GM19238 (cell line): ENCODE measurements around the gene CDC37.
"Not testable (repeated sequence)": the region's sequence is repeated elsewhere in the genome, so short reads cannot be mapped to it uniquely, and the experiment has no call there.

Source experiments
- DNase-seq: peaks from one replicate; pipeline ENCODE4 v3.0.0; 2011; ENCODE audit warnings: low spot score; ENCODE audit not compliant: insufficient read length

CDC37 gene

GRCh38 chr19:10395003-10395402 lies 8.3 kb downstream of the CDC37 start:
- no peak for DNase-seq

GRCh38 chr19:10393137-10393536 lies 10.2 kb downstream of the CDC37 start:
- no peak for DNase-seq

DNA sequence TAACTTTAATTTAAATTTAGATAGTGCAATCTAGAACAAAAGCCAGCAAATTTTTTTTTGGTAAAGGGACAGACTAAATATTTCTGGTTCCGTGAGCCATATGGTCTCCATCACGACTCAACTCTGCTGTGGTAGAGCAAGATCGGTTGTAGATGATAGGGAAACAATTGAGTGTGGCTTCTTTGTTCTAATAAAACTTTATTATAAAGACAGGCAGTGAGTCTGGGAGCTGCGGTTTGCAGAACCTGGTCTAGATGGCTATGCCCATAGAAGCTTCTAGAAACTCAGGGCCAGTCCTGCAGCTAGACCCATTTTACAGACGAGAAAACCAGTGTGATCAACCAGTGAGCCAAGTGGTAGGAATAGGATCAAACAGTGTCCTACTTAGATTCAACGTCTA lies 11.2 kb downstream of the CDC37 start:
- no peak for DNase-seq

DNA sequence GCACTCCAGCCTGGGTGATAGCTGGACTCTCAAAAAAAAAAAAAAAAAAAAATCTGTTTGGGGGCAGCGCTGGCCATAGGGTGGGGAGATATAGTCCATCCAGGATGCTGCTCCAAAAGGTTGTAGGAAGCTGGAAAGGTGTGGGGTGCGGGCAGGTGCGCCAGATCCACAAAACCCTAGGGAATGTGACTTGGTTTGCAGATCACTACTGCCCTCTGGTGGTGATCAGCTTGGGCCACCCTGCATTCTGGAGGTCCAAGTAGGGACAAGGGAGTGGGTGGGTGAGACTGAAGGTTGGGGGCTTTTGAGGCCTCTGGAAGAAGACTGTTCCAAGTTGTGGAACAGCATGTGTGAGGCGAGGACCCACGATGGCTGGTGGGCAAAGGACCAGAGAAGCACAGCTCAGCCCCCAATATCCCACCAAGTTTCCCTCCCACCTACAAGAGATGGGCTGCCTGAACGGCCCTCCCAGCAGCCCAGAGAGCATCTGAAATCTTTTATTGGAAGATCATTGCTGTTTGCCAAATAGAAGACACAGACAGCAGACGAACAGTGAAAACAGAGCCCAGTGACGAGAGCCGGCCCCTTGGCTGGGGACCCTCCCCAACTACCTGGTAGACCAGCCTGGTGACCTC lies 12.6 kb downstream of the CDC37 start:
- DNase-seq = peak; percentile 69

DNA sequence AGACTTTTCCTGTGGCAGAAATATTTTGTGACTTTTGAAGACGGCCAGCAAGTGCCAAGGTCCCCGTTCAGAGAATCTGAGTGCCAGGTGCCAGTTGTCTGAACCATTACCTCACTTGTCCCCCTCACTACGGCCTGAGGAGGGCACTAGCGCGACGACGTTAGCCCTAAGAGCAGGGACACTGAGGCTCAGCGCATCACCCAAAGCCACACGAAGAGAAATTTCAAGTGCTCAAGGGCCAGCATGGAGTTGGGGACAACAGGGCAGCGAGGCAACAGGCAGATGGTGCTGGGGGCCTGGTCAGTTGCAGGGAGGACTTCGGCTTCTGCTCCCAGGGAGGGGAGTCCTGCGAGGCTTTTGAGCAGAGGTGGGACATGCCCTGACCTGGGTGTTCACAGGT lies 13.5 kb downstream of the CDC37 start:
- DNase-seq = no peak

- no peak for DNase-seq
These were observed 14.4 kb downstream of the CDC37 start for GRCh38 chr19:10388957-10389356.

DNA sequence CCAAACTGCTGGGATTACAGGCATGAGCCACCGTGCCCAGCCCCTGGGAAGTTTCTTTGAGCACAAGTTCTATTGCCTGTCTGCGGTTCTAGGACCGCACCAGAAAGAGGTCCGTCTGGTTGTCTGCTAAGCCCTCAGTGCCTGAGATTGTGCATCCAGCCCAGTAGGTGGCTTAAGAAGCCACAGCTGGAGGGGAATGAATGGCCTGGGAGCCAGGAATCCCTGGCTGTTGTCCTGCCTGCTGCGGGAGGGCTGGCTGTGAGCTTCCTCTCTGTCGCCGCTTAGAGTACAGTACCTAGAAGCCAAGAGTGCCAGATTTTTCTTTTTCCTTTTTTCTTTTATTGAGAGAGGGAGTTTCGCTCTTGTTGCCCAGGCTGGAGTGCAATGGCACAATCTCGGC lies 18.8 kb downstream of the CDC37 start:
- DNase-seq = no peak

DNA sequence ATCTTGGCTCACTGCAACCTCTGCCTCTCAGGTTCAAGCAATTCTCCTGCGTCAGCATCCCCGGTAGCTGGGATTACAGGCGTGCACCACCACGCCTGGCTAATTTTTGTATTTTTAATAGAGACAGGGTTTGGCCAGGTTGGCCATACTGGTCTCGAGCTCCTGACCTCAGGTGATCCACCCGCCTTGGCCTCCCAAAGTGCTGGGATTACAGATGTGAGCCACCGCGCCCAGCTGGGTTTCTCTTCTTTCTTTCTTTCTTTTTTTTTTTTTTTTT lies 20.2 kb downstream of the CDC37 start:
- not testable (repeated sequence) for DNase-seq

GRCh38 chr19:10380313-10381102 lies 22.8 kb downstream of the CDC37 start, which contains the start of gene TYK2:
Gene TYK2, minus strand, starts transcription at chr19:10380572. Its CDS starts 2,166 bp downstream, at chr19:10378406.
- peak; percentile 100 for DNase-seq

DNA sequence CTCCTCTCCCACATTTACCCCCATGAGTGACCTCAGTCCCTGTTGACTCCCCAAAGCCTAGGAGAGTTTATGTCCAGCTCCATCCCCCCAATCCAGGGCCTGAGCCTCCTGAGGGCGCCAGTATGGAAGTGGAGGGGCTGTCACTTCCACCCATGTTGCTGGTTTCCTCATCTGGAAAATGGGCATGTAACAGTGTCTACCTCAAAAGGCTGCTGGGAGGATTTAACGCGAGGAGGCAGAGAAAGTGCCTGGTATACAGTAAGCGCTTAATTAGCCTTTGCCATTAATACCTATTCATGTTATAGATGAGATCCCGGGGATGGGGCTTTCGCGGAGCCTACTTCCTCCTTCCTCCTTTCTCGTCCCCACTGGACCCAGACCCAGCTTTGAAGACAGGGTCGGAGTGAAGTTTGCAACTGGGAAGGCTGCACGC lies 23.4 kb downstream of the CDC37 start:
- DNase-seq = no peak

DNA sequence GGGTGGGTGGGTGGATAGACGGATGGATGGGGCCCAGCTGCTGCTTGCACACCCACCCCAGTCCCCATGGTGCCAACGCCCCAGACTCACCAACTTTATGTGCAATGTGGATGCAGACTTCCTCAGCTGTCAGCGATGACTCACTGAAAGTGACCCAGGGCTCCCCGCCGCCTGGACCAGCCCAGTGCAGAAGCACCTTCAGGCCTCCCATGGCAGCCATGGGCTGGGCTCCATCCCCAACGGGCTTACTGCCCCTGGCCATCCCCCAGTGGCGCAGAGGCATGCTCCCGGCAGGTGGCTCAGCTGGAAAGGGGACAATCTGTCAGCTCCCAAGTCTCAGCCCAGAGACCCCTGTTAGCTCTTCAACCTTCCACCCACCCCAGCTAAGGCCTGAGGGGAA lies 25.2 kb downstream of the CDC37 start:
- no peak for DNase-seq

DNA sequence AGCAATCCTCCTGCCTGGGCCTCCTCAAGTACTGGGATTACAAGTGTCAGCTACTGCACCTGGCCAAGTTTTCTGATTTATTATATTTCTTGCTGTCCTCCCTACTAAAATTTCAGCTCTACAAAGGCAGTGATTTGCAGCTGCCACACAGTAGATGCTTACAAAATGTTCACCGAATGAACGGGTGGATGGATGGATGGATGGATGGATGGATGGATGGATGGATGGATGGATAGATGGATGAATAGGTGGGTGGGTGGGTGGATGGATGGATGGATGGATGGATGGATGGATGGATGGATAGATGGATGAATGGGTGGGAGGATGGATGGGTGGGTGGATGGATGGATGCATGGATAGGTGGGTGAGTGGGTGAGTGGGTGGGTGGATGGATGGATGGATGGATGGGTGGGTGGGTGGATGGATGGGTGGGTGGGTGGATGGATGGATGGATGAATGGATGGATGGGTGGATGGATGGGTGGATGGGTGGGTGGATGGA lies 26.2 kb downstream of the CDC37 start:
- not testable (repeated sequence) for DNase-seq

DNA sequence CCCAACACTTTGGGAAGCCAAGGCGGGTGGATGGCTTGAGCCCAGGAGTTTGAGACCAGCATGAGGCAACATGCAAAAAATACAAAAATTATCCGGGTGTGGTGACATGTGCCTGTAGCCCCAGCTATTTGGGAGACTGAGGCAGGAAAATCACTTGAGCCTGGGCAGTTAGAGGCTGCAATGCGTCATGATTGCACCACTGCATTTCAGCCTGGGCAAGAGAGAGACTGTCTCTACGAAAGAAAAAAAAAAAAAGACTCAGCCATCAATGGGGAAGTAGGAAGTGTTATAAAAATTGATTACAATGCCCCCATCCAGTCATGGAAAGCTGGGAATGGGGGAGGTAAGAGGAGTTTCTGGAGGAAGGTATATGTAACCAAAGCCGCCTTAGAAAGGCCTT lies 28.4 kb downstream of the CDC37 start:
- no peak for DNase-seq

- no peak for DNase-seq
These were observed 30.7 kb downstream of the CDC37 start for GRCh38 chr19:10372690-10373089.

GRCh38 chr19:10368101-10368803 lies 35.1 kb downstream of the CDC37 start:
- DNase-seq = no peak

DNA sequence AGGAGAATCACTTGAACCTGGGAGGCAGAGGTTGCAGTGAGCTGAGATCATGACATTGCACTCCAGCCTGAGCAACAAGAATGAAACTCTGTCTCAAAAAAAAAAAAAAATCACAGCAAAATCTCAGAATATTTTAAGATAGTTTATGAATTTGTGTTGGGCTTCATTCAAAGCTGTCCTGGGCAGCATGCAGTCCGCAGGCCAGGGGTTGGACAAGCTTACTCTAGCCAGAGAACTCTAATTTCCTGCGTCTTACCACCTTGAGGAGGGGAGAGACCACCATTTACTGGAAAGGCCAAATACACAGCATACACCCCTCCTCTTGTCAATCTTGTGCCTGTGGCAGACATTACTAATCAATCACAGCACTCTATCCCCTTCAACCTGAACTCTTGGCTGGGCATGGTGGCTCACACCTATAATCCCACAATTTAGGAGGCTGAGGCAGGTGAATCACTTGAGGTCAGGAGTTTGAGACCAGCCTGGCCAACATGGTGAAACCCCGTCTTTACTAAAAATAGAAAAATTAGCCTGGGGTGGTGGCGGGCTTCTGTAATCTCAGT lies 36.3 kb downstream of the CDC37 start:
- not testable (repeated sequence) for DNase-seq

DNA sequence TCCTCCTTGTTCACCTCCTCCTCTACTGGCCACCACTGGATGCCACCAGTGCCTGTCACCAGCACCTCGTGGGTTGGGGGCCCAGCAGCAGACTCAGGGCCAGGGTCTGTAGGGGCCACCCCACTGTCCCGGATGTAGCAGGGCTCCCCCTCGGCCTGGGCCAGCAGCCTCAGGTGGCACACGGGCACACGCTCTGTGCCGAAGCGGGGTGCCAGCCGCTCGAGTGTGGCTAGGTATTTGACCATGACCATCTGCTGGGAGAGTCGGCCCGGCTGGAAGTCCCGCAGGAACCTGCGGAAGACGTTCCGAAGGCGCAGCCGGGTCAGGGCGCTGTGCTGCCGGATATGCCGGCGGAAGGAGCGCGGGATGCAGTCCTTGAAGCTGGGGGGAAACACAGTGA lies 37.8 kb downstream of the CDC37 start:
- no peak for DNase-seq

DNA sequence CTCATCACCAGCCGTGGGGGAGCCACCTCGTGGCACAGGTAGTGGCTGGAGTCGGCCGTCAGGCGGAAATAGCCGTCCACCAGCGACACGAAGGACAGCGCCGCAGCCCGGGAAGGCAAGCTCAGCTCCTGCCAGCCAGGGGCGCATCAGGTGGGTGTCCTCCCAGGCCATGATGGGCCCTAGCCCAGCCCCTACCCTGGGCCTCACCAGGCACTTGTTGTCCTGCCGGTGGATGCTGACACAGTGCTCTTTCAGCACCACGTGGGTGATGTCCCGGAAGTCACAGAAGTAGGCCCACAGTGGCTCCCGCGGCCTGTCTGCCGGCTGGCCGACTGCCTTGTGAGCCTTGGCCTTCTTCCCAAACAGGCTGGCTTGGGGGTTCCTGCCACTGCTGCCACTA lies 38.7 kb downstream of the CDC37 start:
- no peak for DNase-seq

- DNase-seq = no peak
These were observed 39.5 kb downstream of the CDC37 start for GRCh38 chr19:10363789-10364281.

- no peak for DNase-seq
These were observed 41.1 kb downstream of the CDC37 start for GRCh38 chr19:10362259-10362658.

DNA sequence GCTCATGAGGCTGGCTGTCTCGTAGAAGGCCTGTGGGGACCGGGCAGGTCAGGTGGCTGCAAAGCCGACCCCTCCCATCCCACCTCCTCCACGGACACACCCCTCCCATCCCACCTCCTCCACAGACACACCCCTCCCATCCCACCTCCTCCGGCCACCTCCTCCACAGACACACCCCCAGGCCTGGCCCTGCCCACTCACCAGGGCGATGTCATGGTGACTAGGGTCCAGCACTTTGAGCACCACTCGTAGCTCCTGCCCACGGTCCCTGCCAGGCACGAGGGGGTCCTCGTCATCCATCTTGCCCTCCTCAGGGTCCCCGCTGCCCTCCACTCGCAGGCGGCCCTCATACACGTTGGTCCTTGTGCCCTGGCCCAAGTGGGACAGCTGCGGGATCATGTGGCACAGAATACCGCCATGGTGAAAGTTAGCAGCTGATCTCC lies 41.8 kb downstream of the CDC37 start:
- DNase-seq = no peak

DNA sequence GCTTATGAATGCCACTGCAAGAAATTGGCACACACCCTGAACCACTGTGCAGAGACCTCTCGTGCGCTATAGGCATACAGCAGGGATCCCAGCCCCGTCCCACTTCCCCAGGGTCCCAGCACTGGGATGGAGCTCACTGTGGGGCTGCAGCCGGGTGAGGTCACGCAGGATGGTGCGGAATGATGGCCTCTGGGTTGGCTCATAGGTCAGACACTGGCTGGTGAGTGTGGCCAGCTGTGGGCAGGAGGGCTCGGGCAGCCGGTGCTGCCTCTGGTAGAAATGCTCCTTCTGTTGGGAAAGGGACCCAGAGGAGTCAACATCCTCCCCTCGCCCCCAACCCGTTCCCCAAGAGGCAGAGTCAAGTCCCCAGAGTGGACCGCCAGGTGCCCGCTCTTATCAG lies 46.9 kb downstream of the CDC37 start:
- DNase-seq = no peak
